ENCODE measurements around the gene IMPG2.

DNA sequence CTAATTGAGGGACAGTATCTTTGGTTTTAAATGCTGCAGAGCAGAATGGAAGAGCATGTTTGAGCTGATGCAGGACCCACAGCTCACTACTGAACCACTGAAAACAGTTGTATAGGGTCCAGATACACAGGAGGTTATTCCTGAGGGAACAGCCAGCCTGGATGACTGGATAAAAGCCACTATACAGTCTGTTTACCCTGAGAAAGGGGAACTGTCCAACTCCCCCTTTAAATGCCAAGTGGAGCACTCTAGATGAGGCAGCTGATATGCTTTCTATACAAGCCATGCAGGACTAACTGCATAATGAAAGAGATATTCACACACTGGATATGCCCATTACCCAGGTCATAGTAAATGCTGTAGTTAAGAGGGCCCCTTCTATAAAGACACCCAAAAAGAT is 138.6 kb downstream of the IMPG2 start:
- TF ChIP-seq CTCF (IDR thresholded peaks at IDR 0.05) (no peak), POLR2A (IDR thresholded peaks at IDR 0.05) (no peak)

All from right lobe of liver (tissue), 4 donors.